Panc1 (cell line): ENCODE results near the gene CPA2.

Experiments
- CTCF ChIP-seq: fragments of 450-650 bp; IDR thresholded peaks from 2 replicates; pipeline ENCODE4 v1.5.1; 2017; ENCODE audit warnings: mild to moderate bottlenecking
- SIN3A ChIP-seq: IDR thresholded peaks from 2 replicates; pipeline ENCODE4 v1.6.1; 2012; ENCODE audit warnings: low read depth, mild to moderate bottlenecking, low read length, moderate library complexity, borderline replicate concordance; ENCODE audit not compliant: insufficient read depth

DNA sequence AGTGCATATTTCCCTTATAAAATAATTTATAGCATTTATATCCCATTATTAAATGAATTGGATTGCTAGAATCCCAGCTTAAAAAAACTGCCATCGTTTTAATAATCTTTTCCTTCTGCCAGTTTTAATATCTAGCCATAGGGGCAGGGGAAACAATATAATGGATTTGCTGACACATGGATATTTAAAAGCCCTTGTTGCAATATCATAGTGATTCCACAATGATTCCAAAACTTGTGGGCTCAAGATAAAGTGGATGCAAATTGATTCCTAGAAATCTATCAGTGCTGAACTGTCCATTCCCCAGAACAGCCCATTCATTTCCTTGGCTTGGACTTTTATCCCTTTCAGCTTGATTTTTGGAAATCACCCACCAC is 2.6 kb downstream of the CPA2 start:
- TF ChIP-seq SIN3A = no peak
- no peak for TF ChIP-seq CTCF
